Karpas-422 (cell line): ENCODE measurements around the gene ADD2. TPM values are rescaled to one million over a fixed set of nuclear protein-coding genes. Genes with fewer than 3 reads are reported as not detected.
"Not testable (repeated sequence)": the region's sequence is repeated elsewhere in the genome, so short reads cannot be mapped to it uniquely, and the experiment has no call there.

Source experiments
- DNase-seq: peaks from one replicate; pipeline ENCODE4 v3.0.0-alpha.2; 2015
- H2AFZ ChIP-seq: fragments of 200-600 bp; sonication (generic); 2 replicates; pipeline ENCODE4 v1.6.1; 2014; ENCODE audit warnings: antibody characterized with exemption, low read length, mixed read lengths
- H3K27ac ChIP-seq: fragments of 200-600 bp; sonication (generic); 2 replicates; pipeline ENCODE4 v1.5.1; 2014; ENCODE audit warnings: mild to moderate bottlenecking, low read length, moderate library complexity
- H3K27me3 ChIP-seq: fragments of 200-600 bp; sonication (generic); 2 replicates; pipeline ENCODE4 v1.6.1; 2014; ENCODE audit warnings: low read length, mixed read lengths
- H3K36me3 ChIP-seq: fragments of 200-600 bp; sonication (generic); 2 replicates; pipeline ENCODE4 v1.6.1; 2014; ENCODE audit warnings: low read length, mixed read lengths; ENCODE audit not compliant: insufficient read depth
- H3K4me1 ChIP-seq: fragments of 200-600 bp; sonication (generic); 2 replicates; pipeline ENCODE4 v1.6.1; 2014; ENCODE audit warnings: mild to moderate bottlenecking, low read length, mixed read lengths
- H3K4me2 ChIP-seq: fragments of 200-600 bp; sonication (generic); 2 replicates; pipeline ENCODE4 v1.6.1; 2014; ENCODE audit warnings: low read length, low read depth, mild to moderate bottlenecking; ENCODE audit not compliant: poor library complexity, severe bottlenecking
- H3K4me3 ChIP-seq: fragments of 200-600 bp; sonication (generic); 2 replicates; pipeline ENCODE4 v1.5.1; 2014; ENCODE audit warnings: mild to moderate bottlenecking, antibody characterized with exemption, low read length, mixed read lengths
- H3K79me2 ChIP-seq: fragments of 200-600 bp; sonication (generic); 2 replicates; pipeline ENCODE4 v1.6.1; 2014; ENCODE audit warnings: mild to moderate bottlenecking, low read length, mixed read lengths
- H3K9ac ChIP-seq: fragments of 200-600 bp; sonication (generic); 2 replicates; pipeline ENCODE4 v1.6.0; 2014; ENCODE audit warnings: low read length
- H3K9me2 ChIP-seq: fragments of 200-600 bp; sonication (generic), shearing (Covaris generic); replicated peaks from 2 replicates; pipeline ENCODE4 v1.6.0; 2014; ENCODE audit warnings: mild to moderate bottlenecking, low read length, moderate library complexity; ENCODE audit not compliant: insufficient read depth
- H3K9me3 ChIP-seq: fragments of 300-700, 200-600 bp; sonication (generic); 2 replicates; pipeline ENCODE4 v1.6.1; 2014; ENCODE audit warnings: low read length, mixed read lengths
- H4K20me1 ChIP-seq: fragments of 200-600 bp; sonication (generic); 2 replicates; pipeline ENCODE4 v1.6.1; 2014; ENCODE audit warnings: mild to moderate bottlenecking, antibody characterized with exemption, low read length, low read depth; ENCODE audit not compliant: insufficient read depth
- total RNA-seq: library from RNA; depleted of rRNA; stranded (reverse); fragments of >200 nt; shearing (Covaris generic); gene quantifications from 2 replicates; pipeline ENCODE4 v1.2.3, GENCODE V29; 2014; ENCODE audit warnings: low replicate concordance

Gene ADD2
- total RNA-seq, 1 experiment from 2014 or later: not detected

- Histone ChIP-seq H3K27ac (no peak overlapping the region), H3K36me3 (no peaks in the 10 kb centered on the region), H3K4me3 (no peak overlapping the region), H2AFZ (no peak overlapping the region), H3K9me3 (no peaks in the 10 kb centered on the region), H3K9ac (no peak overlapping the region), H4K20me1 (no peaks in the 10 kb centered on the region), H3K27me3 (no peaks in the 10 kb centered on the region), H3K4me1 (no peaks in the 10 kb centered on the region), H3K9me2 (no peaks in the 10 kb centered on the region), H3K79me2 (no peaks in the 10 kb centered on the region), H3K4me2 (no peak overlapping the region)
- no peak for DNase-seq
Observed at GRCh38 chr2:70806013-70806412, 38.0 kb upstream of the ADD2 start.

GRCh38 chr2:70801607-70802263 lies 33.7 kb upstream of the ADD2 start:
- no peak overlapping the region for H3K4me2 ChIP-seq

GRCh38 chr2:70799706-70800105 lies 31.7 kb upstream of the ADD2 start:
- Histone ChIP-seq H3K9me3 (no peaks in the 10 kb centered on the region), H4K20me1 (no peaks in the 10 kb centered on the region), H3K4me3 (no peak overlapping the region)

More at GRCh38 chr2:70801607-70802263, 33.7 kb upstream of the ADD2 start:
- no peaks in the 10 kb centered on the region for H4K20me1 ChIP-seq
- no peak overlapping the region for H3K27ac ChIP-seq
- H3K4me3 ChIP-seq: no peak overlapping the region
- no peak overlapping the region for H2AFZ ChIP-seq
- no peaks in the 10 kb centered on the region for H3K79me2 ChIP-seq
- no peaks in the 10 kb centered on the region for H3K9me3 ChIP-seq
- H3K9me2 ChIP-seq: no peaks in the 10 kb centered on the region
- H3K4me1 ChIP-seq: no peaks in the 10 kb centered on the region
- H3K9ac ChIP-seq: no peak overlapping the region
- no peaks in the 10 kb centered on the region for H3K36me3 ChIP-seq
- DNase-seq: no peak
- no peaks in the 10 kb centered on the region; the same call in 1 of the 2 replicates for H3K27me3 ChIP-seq

GRCh38 chr2:70797996-70798395 lies 30.0 kb upstream of the ADD2 start:
- H3K79me2 ChIP-seq, H3K27me3 ChIP-seq, H3K4me1 ChIP-seq, H3K4me2 ChIP-seq, H3K4me3 ChIP-seq, H3K9ac ChIP-seq, H3K27ac ChIP-seq, H3K9me3 ChIP-seq, H3K9me2 ChIP-seq, H3K36me3 ChIP-seq, DNase-seq, H2AFZ ChIP-seq, H4K20me1 ChIP-seq: not testable (repeated sequence)

More at GRCh38 chr2:70799706-70800105, 31.7 kb upstream of the ADD2 start:
- no peaks in the 10 kb centered on the region for H3K36me3 ChIP-seq
- no peaks in the 10 kb centered on the region for H3K9me2 ChIP-seq
- no peak overlapping the region for H3K9ac ChIP-seq
- DNase-seq: no peak
- no peaks in the 10 kb centered on the region for H3K4me1 ChIP-seq
- no peaks in the 10 kb centered on the region; the same call in 1 of the 2 replicates for H3K27me3 ChIP-seq
- H2AFZ ChIP-seq: no peak overlapping the region
- no peaks in the 10 kb centered on the region for H3K79me2 ChIP-seq
- no peak overlapping the region for H3K4me2 ChIP-seq
- H3K27ac ChIP-seq: no peak overlapping the region

- no peak overlapping the region for H3K4me2 ChIP-seq
Observed at GRCh38 chr2:70797506-70797905, 29.5 kb upstream of the ADD2 start.

GRCh38 chr2:70796262-70796661 lies 28.3 kb upstream of the ADD2 start:
- H3K9me2 ChIP-seq: no peaks in the 10 kb centered on the region
- no peak overlapping the region for H3K9ac ChIP-seq
- H3K4me2 ChIP-seq: no peak overlapping the region
- H4K20me1 ChIP-seq: no peaks in the 10 kb centered on the region
- H3K79me2 ChIP-seq: no peaks in the 10 kb centered on the region
- no peak overlapping the region for H3K4me3 ChIP-seq
- no peak overlapping the region for H3K27ac ChIP-seq
- H3K36me3 ChIP-seq: no peaks in the 10 kb centered on the region
- H2AFZ ChIP-seq: no peak overlapping the region
- H3K27me3 ChIP-seq: no peaks in the 10 kb centered on the region; the same call in 1 of the 2 replicates
- H3K4me1 ChIP-seq: no peaks in the 10 kb centered on the region
- H3K9me3 ChIP-seq: no peaks in the 10 kb centered on the region
- DNase-seq: no peak

More at GRCh38 chr2:70797506-70797905, 29.5 kb upstream of the ADD2 start:
- no peaks in the 10 kb centered on the region; the same call in 1 of the 2 replicates for H3K27me3 ChIP-seq
- H3K4me1 ChIP-seq: no peaks in the 10 kb centered on the region
- no peak overlapping the region for H3K27ac ChIP-seq
- no peak overlapping the region for H3K4me3 ChIP-seq
- no peaks in the 10 kb centered on the region for H3K9me2 ChIP-seq
- no peak overlapping the region for H2AFZ ChIP-seq
- no peaks in the 10 kb centered on the region for H3K79me2 ChIP-seq
- H3K9me3 ChIP-seq: no peaks in the 10 kb centered on the region
- DNase-seq: no peak
- H4K20me1 ChIP-seq: no peaks in the 10 kb centered on the region
- no peak overlapping the region for H3K9ac ChIP-seq
- H3K36me3 ChIP-seq: no peaks in the 10 kb centered on the region

- Histone ChIP-seq H3K9me2 (no peaks in the 10 kb centered on the region), H3K4me1 (no peaks in the 10 kb centered on the region), H3K36me3 (no peaks in the 10 kb centered on the region), H3K27me3 (no peaks in the 10 kb centered on the region; the same call in 1 of the 2 replicates), H3K9me3 (no peaks in the 10 kb centered on the region), H4K20me1 (no peaks in the 10 kb centered on the region), H3K27ac (no peak overlapping the region), H3K4me3 (no peak overlapping the region), H3K4me2 (no peak overlapping the region), H3K79me2 (no peaks in the 10 kb centered on the region), H2AFZ (no peak overlapping the region), H3K9ac (no peak overlapping the region)
- no peak for DNase-seq
Observed at GRCh38 chr2:70795164-70795995, 27.4 kb upstream of the ADD2 start.

GRCh38 chr2:70793450-70793849 lies 25.4 kb upstream of the ADD2 start:
- Histone ChIP-seq H3K4me2 (no peak overlapping the region), H3K27ac (no peak overlapping the region), H3K79me2 (no peaks in the 10 kb centered on the region), H2AFZ (no peak overlapping the region), H3K27me3 (no peaks in the 10 kb centered on the region; the same call in 1 of the 2 replicates), H4K20me1 (no peaks in the 10 kb centered on the region), H3K9ac (no peak overlapping the region), H3K9me2 (no peaks in the 10 kb centered on the region), H3K36me3 (no peaks in the 10 kb centered on the region), H3K4me1 (no peaks in the 10 kb centered on the region), H3K4me3 (no peak overlapping the region), H3K9me3 (no peaks in the 10 kb centered on the region)
- no peak for DNase-seq
